Measurements from ENCODE around the gene CHRND. TPM values are rescaled to one million over a fixed set of nuclear protein-coding genes. Genes with fewer than 3 reads are reported as not detected.
A peak's percentile ranks its signal among the peaks of the same experiment; 100 is the strongest.

The CHRND gene
- total and polyA plus RNA-seq, 5 donors: 0.09 to 0.53 TPM; not detected in 3

DNA sequence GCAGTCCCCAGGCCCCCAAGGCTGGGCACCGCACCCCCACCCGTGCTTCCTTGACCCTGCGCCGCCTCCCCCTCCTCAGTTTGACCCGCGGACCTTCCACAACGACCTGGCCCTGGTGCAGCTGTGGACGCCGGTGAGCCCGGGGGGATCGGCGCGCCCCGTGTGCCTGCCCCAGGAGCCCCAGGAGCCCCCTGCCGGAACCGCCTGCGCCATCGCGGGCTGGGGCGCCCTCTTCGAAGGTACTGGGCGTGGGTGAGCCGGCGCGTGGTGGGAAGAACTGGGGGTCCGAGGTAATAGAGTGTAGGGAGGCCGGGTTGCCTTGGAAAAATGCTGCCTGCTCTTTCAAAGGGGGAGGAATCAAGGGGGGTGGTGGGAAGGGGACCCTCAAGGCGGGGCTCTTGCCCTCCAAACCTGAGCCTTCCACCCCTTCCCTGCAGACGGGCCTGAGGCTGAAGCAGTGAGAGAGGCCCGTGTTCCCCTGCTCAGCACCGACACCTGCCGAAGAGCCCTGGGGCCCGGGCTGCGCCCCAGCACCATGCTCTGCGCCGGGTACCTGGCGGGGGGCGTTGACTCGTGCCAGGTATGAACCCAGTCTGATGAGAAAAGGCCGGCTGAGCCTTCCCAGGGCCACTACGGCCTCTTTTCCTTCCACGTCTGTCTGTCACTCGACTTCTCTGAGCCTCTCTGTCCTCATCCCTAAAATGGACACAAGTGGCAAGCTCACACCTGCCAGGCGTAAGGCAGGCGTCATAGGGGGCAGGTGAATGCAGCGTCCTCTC is 3.1 kb upstream of the CHRND start:
- no peak overlapping the region for H3K27ac ChIP-seq (ENCODE audit: low read length)
- peaks cover 2% of the 10 kb centered on the region for H3K4me1 ChIP-seq (ENCODE audit: control insufficient read depth, insufficient read depth, low read length)
- no peaks in the 10 kb centered on the region for H3K9me3 ChIP-seq (ENCODE audit: control insufficient read depth, low read length)
- intact Hi-C loops (cut with DNase I): loop anchor here in 3 of 4 donors (2.0 to 10.0 kb wide), 6 partner anchors 76 to 621 kb away; partner anchors contain the start of gene NPPC (in 1 of the 3)
- no peaks in the 10 kb centered on the region for H3K27me3 ChIP-seq (ENCODE audit: control insufficient read depth, insufficient read depth)
- no peak overlapping the region for H3K4me3 ChIP-seq (ENCODE audit: low read length)
- 15% methylated on average over 46 of the region's 46 CpGs for WGBS
- ATAC-seq (no peak), DNase-seq (peak in 2 of 3 donors; percentile 16 to 57)

DNA sequence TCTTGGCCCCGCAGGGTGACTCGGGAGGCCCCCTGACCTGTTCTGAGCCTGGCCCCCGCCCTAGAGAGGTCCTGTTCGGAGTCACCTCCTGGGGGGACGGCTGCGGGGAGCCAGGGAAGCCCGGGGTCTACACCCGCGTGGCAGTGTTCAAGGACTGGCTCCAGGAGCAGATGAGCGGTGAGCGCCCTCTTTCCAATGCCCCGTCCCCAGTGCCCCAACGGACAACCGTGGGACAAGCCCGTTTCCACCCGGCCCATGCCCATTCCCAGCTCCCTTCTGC is 2.6 kb upstream of the CHRND start:
- DNase-seq (peak in 2 of 3 donors; percentile 33 to 52), ATAC-seq (no peak)
- WGBS: 12% methylated on average over 16 of the region's 16 CpGs
- no peaks in the 10 kb centered on the region for H3K27me3 ChIP-seq (ENCODE audit: control insufficient read depth, insufficient read depth)
- no peaks in the 10 kb centered on the region for H3K9me3 ChIP-seq (ENCODE audit: control insufficient read depth, low read length)
- H3K4me3 ChIP-seq (ENCODE audit: low read length): peak overlapping the region; percentile 8
- H3K27ac ChIP-seq (ENCODE audit: low read length): no peak overlapping the region
- intact Hi-C loops (cut with DNase I): loop anchor here in 3 of 4 donors (2.0 to 10.0 kb wide), 6 partner anchors 76 to 621 kb away; partner anchors contain the start of gene NPPC (in 1 of the 3)
- peaks cover 2% of the 10 kb centered on the region for H3K4me1 ChIP-seq (ENCODE audit: control insufficient read depth, insufficient read depth, low read length)

DNA sequence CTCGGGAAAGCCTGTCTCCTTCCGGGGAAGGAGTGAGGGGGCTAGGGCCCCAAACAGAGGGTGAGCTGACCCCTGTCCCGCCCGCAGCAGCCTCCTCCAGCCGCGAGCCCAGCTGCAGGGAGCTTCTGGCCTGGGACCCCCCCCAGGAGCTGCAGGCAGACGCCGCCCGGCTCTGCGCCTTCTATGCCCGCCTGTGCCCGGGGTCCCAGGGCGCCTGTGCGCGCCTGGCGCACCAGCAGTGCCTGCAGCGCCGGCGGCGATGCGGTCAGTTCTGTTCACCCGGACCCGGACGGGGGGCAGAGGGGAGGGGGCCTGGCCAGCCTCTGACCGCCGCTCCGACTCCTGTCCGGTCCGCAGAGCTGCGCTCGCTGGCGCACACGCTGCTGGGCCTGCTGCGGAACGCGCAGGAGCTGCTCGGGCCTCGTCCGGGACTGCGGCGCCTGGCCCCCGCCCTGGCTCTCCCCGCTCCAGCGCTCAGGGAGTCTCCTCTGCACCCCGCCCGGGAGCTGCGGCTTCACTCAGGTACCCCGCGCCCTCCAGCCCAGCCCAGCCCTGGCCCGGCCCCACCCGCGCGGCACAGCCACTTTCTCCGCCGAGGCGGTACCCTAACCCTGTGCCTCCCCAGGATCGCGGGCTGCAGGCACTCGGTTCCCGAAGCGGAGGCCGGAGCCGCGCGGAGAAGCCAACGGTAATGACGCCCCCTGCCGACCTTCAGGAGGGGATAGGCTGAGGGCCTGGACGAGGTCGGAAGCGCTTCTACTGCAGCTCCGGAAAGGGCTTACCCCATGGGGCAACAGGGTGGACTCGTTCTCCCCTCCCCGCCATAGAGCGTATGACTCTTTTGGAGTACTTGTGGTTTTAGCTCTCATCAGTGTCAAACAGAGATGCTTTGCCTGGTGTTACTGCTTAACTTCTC is 2.0 kb upstream of the CHRND start:
- WGBS: 2% methylated on average over 75 of the region's 75 CpGs
- ATAC-seq (peak; percentile 22 to 23), DNase-seq (peak; percentile 37 to 69 (median 68))
- H3K9me3 ChIP-seq (ENCODE audit: control insufficient read depth, low read length): no peaks in the 10 kb centered on the region
- intact Hi-C loops (cut with DNase I): loop anchor here in 3 of 4 donors (2.0 to 10.0 kb wide), 6 partner anchors 77 to 622 kb away; partner anchors contain the start of gene NPPC (in 1 of the 3)
- H3K4me3 ChIP-seq (ENCODE audit: low read length): peak overlapping the region; percentile 8
- no peaks in the 10 kb centered on the region for H3K27me3 ChIP-seq (ENCODE audit: control insufficient read depth, insufficient read depth)
- H3K27ac ChIP-seq (ENCODE audit: low read length): no peak overlapping the region
- H3K4me1 ChIP-seq (ENCODE audit: control insufficient read depth, insufficient read depth, low read length): peaks cover 2% of the 10 kb centered on the region

DNA sequence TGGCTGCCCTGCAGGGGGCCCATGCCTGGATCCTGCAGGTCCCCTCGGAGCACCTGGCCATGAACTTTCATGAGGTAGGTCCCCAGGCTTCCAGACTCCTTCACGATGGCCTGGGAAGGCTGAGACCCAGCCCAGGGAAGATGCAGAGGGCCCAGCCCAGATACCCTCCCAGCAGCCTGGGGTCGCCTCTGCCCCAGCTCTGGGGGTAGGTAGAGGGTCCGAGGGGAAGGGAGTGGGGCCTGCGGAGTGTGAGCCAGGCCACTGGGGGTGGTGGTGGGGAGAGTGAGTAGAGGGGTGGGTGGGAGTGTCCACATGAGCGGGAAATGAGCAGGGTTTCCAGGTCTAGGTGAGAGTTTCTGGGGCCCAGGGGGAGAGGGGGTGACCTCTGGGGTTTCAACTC is 1.2 kb upstream of the CHRND start:
- H3K27ac ChIP-seq (ENCODE audit: low read length): no peak overlapping the region
- intact Hi-C loops (cut with DNase I): loop anchor here in 3 of 4 donors (5.0 to 10.0 kb wide), 5 partner anchors 77 to 622 kb away; partner anchors contain the start of gene NPPC (in 1 of the 3)
- WGBS: 74% methylated on average over 6 of the region's 6 CpGs
- DNase-seq (peak; percentile 9 to 36 (median 28)), ATAC-seq (no peak)
- H3K9me3 ChIP-seq (ENCODE audit: control insufficient read depth, low read length): no peaks in the 10 kb centered on the region
- H3K4me3 ChIP-seq (ENCODE audit: low read length): no peak overlapping the region
- H3K4me1 ChIP-seq (ENCODE audit: control insufficient read depth, insufficient read depth, low read length): peaks cover 2% of the 10 kb centered on the region
- H3K27me3 ChIP-seq (ENCODE audit: control insufficient read depth, insufficient read depth): no peaks in the 10 kb centered on the region

DNA sequence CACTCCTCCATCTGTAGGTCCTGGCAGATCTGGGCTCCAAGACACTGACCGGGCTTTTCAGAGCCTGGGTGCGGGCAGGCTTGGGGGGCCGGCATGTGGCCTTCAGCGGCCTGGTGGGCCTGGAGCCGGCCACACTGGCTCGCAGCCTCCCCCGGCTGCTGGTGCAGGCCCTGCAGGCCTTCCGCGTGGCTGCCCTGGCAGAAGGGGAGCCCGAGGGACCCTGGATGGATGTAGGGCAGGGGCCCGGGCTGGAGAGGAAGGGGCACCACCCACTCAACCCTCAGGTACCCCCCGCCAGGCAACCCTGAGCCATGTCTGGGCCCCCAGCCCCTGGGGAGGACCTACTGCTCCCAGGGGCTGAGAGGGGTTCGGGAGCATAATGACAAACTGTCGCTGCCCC is 761 bp upstream of the CHRND start:
- Histone ChIP-seq H3K27ac (ENCODE audit: low read length) (no peak overlapping the region), H3K4me1 (ENCODE audit: control insufficient read depth, insufficient read depth, low read length) (peaks cover 2% of the 10 kb centered on the region), H3K27me3 (ENCODE audit: control insufficient read depth, insufficient read depth) (no peaks in the 10 kb centered on the region), H3K9me3 (ENCODE audit: control insufficient read depth, low read length) (no peaks in the 10 kb centered on the region), H3K4me3 (ENCODE audit: low read length) (no peak overlapping the region)
- intact Hi-C loops (cut with DNase I): loop anchor here in 3 of 4 donors (10.0 kb wide), 3 partner anchors 190 to 620 kb away; partner anchors contain the start of gene NPPC (in 1 of the 3)
- ATAC-seq: no peak
- 80% methylated on average over 14 of the region's 14 CpGs for WGBS
- peak; percentile 3 to 50 (median 31) for DNase-seq

DNA sequence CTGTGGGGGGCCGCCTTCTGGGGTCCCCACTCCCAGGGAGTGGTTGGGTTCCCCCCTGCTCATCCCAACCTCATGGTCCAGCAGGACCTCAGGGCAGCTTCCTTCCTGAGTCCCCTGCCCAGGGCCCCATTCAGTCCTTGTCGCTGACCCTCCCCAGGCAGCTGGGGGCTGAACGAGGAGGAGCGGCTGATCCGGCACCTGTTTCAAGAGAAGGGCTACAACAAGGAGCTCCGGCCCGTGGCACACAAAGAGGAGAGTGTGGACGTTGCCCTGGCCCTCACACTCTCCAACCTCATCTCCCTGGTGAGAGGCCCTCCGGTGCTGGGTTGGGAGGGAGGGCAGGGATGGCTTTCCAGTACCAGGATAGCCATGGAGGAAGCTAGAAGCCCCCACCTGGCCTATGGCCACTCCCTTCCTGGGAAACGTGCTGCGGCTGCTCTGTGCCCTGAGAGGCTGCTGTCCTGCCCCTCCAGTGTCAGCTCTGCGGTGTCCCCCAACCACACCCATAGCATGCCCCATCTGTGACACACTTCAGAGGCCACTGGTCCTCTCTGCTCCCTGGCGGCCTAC is 497 bp downstream of the CHRND start:
- Histone ChIP-seq H3K4me1 (ENCODE audit: control insufficient read depth, insufficient read depth, low read length) (peaks cover 2% of the 10 kb centered on the region), H3K27ac (ENCODE audit: low read length) (no peak overlapping the region), H3K27me3 (ENCODE audit: control insufficient read depth, insufficient read depth) (no peaks in the 10 kb centered on the region), H3K4me3 (ENCODE audit: low read length) (no peak overlapping the region), H3K9me3 (ENCODE audit: control insufficient read depth, low read length) (no peaks in the 10 kb centered on the region)
- ATAC-seq (no peak), DNase-seq (peak; percentile 10 to 47 (median 44))
- intact Hi-C loops (cut with DNase I): loop anchor here in 3 of 4 donors (10.0 kb wide), 3 partner anchors 192 to 622 kb away; partner anchors contain the start of gene NPPC (in 1 of the 3)
- 68% methylated on average over 13 of the region's 13 CpGs for WGBS

DNA sequence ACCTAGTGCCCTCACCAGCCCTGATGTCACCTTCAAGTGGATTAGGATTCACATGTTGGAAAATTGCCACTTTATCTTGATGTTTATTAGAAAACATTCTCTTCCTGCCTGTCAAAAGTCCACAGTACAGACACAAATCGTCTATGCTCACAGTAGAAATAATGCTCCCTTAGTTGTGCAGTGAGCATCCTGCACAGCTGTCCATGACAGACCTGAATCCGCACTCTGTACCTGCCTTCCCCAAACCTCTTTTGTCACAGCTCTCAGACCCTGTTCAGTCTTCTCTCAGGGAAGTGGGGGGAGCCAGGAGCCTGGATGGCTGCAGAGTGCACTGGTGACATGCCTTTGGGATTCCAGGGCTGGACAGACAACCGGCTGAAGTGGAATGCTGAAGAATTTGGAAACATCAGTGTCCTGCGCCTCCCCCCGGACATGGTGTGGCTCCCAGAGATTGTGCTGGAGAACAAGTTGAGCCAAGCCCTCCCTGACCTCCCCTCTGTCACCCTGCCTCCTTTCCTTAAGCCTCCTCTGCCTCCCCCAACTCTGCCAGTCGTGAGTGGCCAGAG is 2.0 kb downstream of the CHRND start:
- Histone ChIP-seq H3K4me3 (ENCODE audit: low read length) (no peak overlapping the region), H3K27me3 (ENCODE audit: control insufficient read depth, insufficient read depth) (no peaks in the 10 kb centered on the region), H3K4me1 (ENCODE audit: control insufficient read depth, insufficient read depth, low read length) (no peaks in the 10 kb centered on the region), H3K27ac (ENCODE audit: low read length) (no peak overlapping the region), H3K9me3 (ENCODE audit: control insufficient read depth, low read length) (no peaks in the 10 kb centered on the region)
- ATAC-seq (no peak), DNase-seq (peak; percentile 1 to 16 (median 15))
- WGBS: 65% methylated on average over 6 of the region's 6 CpGs
- intact Hi-C loops (cut with DNase I): loop anchor here in 3 of 4 donors (10.0 kb wide), 3 partner anchors 193 to 623 kb away; partner anchors contain the start of gene NPPC (in 1 of the 3)

DNA sequence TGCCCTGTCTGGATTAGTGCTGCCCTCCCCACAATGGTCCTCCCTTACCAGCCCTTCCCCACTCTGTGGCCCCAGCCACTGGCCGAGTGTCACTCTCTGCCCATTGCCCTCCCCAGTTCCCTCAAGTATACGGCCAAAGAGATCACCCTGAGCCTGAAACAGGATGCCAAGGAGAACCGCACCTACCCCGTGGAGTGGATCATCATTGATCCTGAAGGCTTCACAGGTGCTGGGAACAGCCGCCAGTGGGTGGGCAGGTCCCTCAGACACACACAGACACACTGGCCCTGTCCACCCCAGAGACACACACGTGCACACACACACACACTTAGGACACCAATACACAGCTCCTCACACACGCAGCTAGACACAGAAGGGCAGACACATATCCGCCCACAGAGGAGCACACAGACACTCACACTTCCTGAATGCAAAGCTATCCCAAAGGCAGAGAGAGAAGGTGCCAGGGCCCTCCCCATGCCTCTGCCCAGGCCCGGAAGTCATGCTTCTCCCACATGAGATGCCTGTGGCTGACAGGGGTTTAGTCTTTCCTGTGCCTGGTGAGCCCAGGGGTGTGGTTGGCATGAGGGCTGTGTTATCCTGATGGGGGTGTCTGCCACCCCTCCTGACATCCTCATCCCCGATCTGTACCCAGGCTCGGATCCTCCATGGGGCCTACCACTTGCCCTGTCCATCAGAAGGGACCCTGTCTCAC is 2.9 kb downstream of the CHRND start:
- DNase-seq (peak in 1 of 3 donors; percentile 27), ATAC-seq (no peak)
- WGBS: 72% methylated on average over 11 of the region's 11 CpGs
- H3K27ac ChIP-seq (ENCODE audit: low read length): no peak overlapping the region
- H3K27me3 ChIP-seq (ENCODE audit: control insufficient read depth, insufficient read depth): no peaks in the 10 kb centered on the region
- no peaks in the 10 kb centered on the region for H3K4me1 ChIP-seq (ENCODE audit: control insufficient read depth, insufficient read depth, low read length)
- H3K4me3 ChIP-seq (ENCODE audit: low read length): no peak overlapping the region
- no peaks in the 10 kb centered on the region for H3K9me3 ChIP-seq (ENCODE audit: control insufficient read depth, low read length)
- intact Hi-C loops (cut with DNase I): loop anchor here in 3 of 4 donors (10.0 kb wide), 3 partner anchors 194 to 624 kb away; partner anchors contain the start of gene NPPC (in 1 of the 3)

DNA sequence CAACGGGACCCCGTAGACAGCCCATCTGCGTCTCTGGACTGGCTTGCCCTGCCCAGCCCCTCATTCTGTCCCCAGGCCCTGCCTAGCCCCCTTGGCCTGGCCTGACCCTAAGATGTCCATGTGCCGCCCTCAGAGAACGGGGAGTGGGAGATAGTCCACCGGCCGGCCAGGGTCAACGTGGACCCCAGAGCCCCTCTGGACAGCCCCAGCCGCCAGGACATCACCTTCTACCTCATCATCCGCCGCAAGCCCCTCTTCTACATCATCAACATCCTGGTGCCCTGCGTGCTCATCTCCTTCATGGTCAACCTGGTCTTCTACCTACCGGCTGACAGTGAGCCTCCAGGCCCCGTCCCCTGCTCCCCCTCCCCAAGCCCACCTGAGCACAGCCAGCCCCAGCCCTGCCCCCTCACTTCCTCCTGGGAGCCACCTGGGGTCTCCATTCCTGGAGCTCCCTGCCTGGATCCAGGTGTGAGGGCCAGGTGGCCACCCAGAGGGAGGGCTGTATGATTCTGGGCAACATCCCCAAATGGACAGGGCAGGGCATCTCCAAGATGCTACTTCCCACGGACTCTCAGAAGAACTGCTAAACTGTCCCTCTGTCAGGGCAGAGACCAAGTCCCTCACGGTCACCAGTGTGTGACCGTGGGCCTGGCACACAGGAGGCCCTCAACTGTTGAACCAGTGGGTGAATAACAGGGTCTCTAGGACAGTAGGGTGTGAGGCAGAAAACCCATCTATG is 4.0 kb downstream of the CHRND start:
- 84% methylated on average over 17 of the region's 17 CpGs for WGBS
- ATAC-seq (no peak), DNase-seq (peak in 2 of 3 donors; percentile 29 to 40)
- no peaks in the 10 kb centered on the region for H3K27me3 ChIP-seq (ENCODE audit: control insufficient read depth, insufficient read depth)
- intact Hi-C loops (cut with DNase I): loop anchor here in 3 of 4 donors (10.0 kb wide), 3 partner anchors 195 to 625 kb away; partner anchors contain the start of gene NPPC (in 1 of the 3)
- no peaks in the 10 kb centered on the region for H3K4me1 ChIP-seq (ENCODE audit: control insufficient read depth, insufficient read depth, low read length)
- no peak overlapping the region for H3K27ac ChIP-seq (ENCODE audit: low read length)
- no peaks in the 10 kb centered on the region for H3K9me3 ChIP-seq (ENCODE audit: control insufficient read depth, low read length)
- H3K4me3 ChIP-seq (ENCODE audit: low read length): no peak overlapping the region

Data from right cardiac atrium (tissue), 5 donors.